ENCODE measurements around the gene CYP26B1.

- TF ChIP-seq, protein P1, sequence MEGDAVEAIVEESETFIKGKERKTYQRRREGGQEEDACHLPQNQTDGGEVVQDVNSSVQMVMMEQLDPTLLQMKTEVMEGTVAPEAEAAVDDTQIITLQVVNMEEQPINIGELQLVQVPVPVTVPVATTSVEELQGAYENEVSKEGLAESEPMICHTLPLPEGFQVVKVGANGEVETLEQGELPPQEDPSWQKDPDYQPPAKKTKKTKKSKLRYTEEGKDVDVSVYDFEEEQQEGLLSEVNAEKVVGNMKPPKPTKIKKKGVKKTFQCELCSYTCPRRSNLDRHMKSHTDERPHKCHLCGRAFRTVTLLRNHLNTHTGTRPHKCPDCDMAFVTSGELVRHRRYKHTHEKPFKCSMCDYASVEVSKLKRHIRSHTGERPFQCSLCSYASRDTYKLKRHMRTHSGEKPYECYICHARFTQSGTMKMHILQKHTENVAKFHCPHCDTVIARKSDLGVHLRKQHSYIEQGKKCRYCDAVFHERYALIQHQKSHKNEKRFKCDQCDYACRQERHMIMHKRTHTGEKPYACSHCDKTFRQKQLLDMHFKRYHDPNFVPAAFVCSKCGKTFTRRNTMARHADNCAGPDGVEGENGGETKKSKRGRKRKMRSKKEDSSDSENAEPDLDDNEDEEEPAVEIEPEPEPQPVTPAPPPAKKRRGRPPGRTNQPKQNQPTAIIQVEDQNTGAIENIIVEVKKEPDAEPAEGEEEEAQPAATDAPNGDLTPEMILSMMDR (IDR thresholded peaks at IDR 0.05), result no peak
- TF ChIP-seq POLR2A (IDR thresholded peaks at IDR 0.05), result no peak
Observed at GRCh38 chr2:72112401-72112800, 35.3 kb downstream of the CYP26B1 start.

All from body of pancreas (tissue), 4 donors.